Measurements from ENCODE around the gene AHNAK. TPM values are rescaled to one million over a fixed set of nuclear protein-coding genes. Genes with fewer than 3 reads are reported as not detected.

AHNAK gene
- total RNA-seq, 2 donors from 2014 or later, result 168 to 241 TPM

GRCh38 chr11:62402226-62402959, 144.2 kb downstream of the AHNAK start:
- no peak overlapping the region for H3K27ac ChIP-seq
- intact Hi-C loops (cut with DNase I), result no loop called here
- H3K4me3 ChIP-seq, result no peak overlapping the region
- DNase-seq, result peak in 2 of 4 donors; percentile 22 to 23
- no peak for TF ChIP-seq POLR2A (IDR thresholded peaks at IDR 0.05)
- TF ChIP-seq, protein P1, sequence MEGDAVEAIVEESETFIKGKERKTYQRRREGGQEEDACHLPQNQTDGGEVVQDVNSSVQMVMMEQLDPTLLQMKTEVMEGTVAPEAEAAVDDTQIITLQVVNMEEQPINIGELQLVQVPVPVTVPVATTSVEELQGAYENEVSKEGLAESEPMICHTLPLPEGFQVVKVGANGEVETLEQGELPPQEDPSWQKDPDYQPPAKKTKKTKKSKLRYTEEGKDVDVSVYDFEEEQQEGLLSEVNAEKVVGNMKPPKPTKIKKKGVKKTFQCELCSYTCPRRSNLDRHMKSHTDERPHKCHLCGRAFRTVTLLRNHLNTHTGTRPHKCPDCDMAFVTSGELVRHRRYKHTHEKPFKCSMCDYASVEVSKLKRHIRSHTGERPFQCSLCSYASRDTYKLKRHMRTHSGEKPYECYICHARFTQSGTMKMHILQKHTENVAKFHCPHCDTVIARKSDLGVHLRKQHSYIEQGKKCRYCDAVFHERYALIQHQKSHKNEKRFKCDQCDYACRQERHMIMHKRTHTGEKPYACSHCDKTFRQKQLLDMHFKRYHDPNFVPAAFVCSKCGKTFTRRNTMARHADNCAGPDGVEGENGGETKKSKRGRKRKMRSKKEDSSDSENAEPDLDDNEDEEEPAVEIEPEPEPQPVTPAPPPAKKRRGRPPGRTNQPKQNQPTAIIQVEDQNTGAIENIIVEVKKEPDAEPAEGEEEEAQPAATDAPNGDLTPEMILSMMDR (IDR thresholded peaks at IDR 0.05), result no peak
- WGBS, 2 donors, result 61% methylated on average over 14 to 15 of the region's 15 CpGs
- H3K27me3 ChIP-seq, result no peaks in the 10 kb centered on the region
- no peaks in the 10 kb centered on the region for H3K9me3 ChIP-seq
- H3K36me3 ChIP-seq (replicated peaks in 1 of 2; ENCODE audit: insufficient read depth in 1 of 2, low read depth in 2 of 2), result no peaks in the 10 kb centered on the region
- peaks cover 11% of the 10 kb centered on the region for H3K4me1 ChIP-seq
- no peak for ATAC-seq

DNA sequence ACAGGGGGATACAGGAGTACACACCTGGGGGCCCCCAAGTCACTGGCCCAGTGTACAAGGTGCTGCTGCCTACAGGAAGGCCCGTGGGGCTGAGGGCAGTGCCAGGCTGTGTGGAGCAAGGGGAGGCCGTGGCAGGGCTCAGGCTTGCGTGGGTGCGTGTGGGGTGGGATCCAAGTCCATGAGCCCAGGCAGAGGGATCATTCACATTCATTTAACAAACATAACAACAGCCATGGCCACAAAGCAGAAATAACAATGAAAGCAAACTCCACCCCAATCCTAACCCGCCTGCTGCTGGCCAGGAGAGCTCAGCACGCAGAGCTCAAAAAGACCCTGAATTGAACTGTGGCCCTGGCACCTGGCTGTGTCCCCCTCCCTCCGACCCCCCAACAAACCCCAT, 144.8 kb downstream of the AHNAK start:
- DNase-seq (no peak), ATAC-seq (no peak)
- H3K36me3 ChIP-seq (replicated peaks in 1 of 2; ENCODE audit: insufficient read depth in 1 of 2, low read depth in 2 of 2), result no peaks in the 10 kb centered on the region
- H3K27ac ChIP-seq, result no peak overlapping the region
- 60 to 78% methylated on average over 5 to 7 of the region's 7 CpGs for WGBS, 2 donors
- intact Hi-C loops (cut with DNase I), result no loop called here
- peaks cover 11% of the 10 kb centered on the region for H3K4me1 ChIP-seq
- H3K27me3 ChIP-seq, result no peaks in the 10 kb centered on the region
- no peaks in the 10 kb centered on the region for H3K9me3 ChIP-seq
- H3K4me3 ChIP-seq, result no peak overlapping the region
- TF ChIP-seq, protein P1 (IDR thresholded peaks at IDR 0.05), result no peak
- no peak for TF ChIP-seq POLR2A (IDR thresholded peaks at IDR 0.05)

DNA sequence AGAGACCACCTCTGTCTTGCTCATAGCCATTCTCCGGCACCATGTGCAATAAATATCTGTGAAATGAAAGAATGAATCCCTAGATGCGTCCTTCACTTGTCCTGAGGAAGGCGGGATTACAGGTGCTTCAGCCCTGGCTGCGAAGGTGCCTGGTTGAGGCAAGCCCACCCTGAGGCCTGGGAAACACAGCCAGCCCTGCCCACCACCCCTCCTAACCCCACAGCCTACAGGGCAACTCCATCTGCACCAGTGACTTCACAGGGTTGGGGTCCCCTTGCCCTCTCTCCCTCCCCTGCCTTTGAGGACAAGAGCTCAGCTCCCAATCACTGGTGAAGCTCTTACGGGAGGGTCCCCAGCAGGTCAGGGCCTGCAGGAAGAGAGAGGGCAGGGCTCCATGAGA, 145.2 kb downstream of the AHNAK start:
- DNase-seq (no peak), ATAC-seq (no peak)
- Histone ChIP-seq H3K4me1 (peaks cover 11% of the 10 kb centered on the region), H3K27me3 (no peaks in the 10 kb centered on the region), H3K27ac (peak overlapping the region in 1 of 4 donors; percentile 12), H3K4me3 (no peak overlapping the region), H3K36me3 (replicated peaks in 1 of 2; ENCODE audit: insufficient read depth in 1 of 2, low read depth in 2 of 2) (no peaks in the 10 kb centered on the region), H3K9me3 (no peaks in the 10 kb centered on the region)
- intact Hi-C loops (cut with DNase I), result no loop called here
- WGBS, 2 donors, result 94 to 98% methylated on average over 5 of the region's 5 CpGs
- TF ChIP-seq POLR2A (IDR thresholded peaks at IDR 0.05), result no peak
- TF ChIP-seq, protein P1 (IDR thresholded peaks at IDR 0.05), result no peak

- WGBS, 2 donors, result 51 to 61% methylated on average over 9 of the region's 9 CpGs
- no peaks in the 10 kb centered on the region for H3K9me3 ChIP-seq
- H3K4me3 ChIP-seq, result no peak overlapping the region
- DNase-seq (peak; percentile 25 to 60 (median 48)), ATAC-seq (peak; percentile 45)
- no peaks in the 10 kb centered on the region for H3K36me3 ChIP-seq (replicated peaks in 1 of 2; ENCODE audit: insufficient read depth in 1 of 2, low read depth in 2 of 2)
- intact Hi-C loops (cut with DNase I), result no loop called here
- peak overlapping the region in 1 of 4 donors; percentile 12 for H3K27ac ChIP-seq
- no peaks in the 10 kb centered on the region for H3K27me3 ChIP-seq
- no peak for TF ChIP-seq POLR2A (IDR thresholded peaks at IDR 0.05)
- TF ChIP-seq, protein P1 (IDR thresholded peaks at IDR 0.05), result no peak
- H3K4me1 ChIP-seq, result peaks cover 11% of the 10 kb centered on the region
These were observed 145.8 kb downstream of the AHNAK start for GRCh38 chr11:62400760-62401159.

DNA sequence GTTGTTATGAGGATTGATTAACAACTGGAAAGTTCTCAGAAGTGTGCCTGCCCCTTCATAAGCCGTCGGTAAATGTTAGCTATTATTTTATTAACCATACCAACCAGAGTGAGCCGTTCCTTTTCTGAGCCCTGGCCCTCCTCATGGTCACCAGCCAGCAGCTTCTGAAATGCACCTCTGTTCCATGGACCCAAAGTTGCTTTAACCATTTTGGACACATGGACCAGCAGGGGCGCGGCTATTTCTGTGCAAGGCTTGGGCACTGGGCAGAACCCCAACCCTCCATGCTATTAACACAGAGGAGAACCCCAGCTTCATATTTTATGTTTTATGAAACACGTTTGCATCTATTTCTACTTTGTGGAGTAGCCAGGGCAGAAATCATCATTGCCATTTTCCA, 146.3 kb downstream of the AHNAK start:
- Histone ChIP-seq H3K4me3 (no peak overlapping the region), H3K4me1 (peaks cover 13% of the 10 kb centered on the region), H3K36me3 (replicated peaks in 1 of 2; ENCODE audit: insufficient read depth in 1 of 2, low read depth in 2 of 2) (no peaks in the 10 kb centered on the region), H3K27ac (peak overlapping the region in 1 of 4 donors; percentile 12), H3K27me3 (no peaks in the 10 kb centered on the region), H3K9me3 (no peaks in the 10 kb centered on the region)
- intact Hi-C loops (cut with DNase I), result no loop called here
- ATAC-seq, result no peak
- WGBS, 2 donors, result 63 to 68% methylated on average over 6 of the region's 6 CpGs
- TF ChIP-seq POLR2A (IDR thresholded peaks at IDR 0.05), result no peak
- TF ChIP-seq, protein P1 (IDR thresholded peaks at IDR 0.05), result no peak
- no peak for DNase-seq
